Measurements from ENCODE around the gene PMVK. TPM values are rescaled to one million over a fixed set of nuclear protein-coding genes. Genes with fewer than 3 reads are reported as not detected.

The PMVK gene
- total and polyA plus RNA-seq, 10 of the 15 experiments (the other 5 are each of a cell fraction or from before 2014, with no cell fraction given): 6.0 to 121 (median 49.4) TPM

DNA sequence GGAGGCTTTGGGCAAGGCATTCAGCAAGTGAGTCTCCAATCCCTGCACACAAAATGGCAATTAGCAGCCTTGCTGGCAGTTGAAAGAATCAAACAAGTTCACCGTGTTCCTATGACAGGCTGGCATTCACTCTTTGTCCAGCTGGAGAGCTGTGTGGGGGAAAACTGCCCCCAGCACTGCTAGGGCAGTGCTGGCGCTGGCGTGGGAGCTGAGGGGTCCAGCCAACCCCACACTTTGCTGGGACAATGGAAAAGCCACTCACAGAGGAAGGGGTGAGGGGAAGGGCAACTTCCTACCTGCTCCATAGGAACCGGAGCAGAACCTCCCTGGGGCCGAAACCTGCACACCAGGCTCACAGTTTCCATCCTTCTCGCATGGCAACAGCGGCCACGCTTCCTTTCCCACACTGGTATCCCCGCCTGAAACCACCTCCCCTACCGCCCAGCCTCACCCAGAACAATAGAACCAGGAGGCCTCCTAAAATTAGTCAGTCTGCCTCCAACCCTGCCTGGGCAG lies 39.7 kb downstream of the PMVK start:
- in situ Hi-C loops (cut with MboI) (no loop called here), intact Hi-C loops (cut with micrococcal nuclease; ENCODE audit: unreplicated experiment) (no loop called here)
- CTCF ChIA-PET: interaction anchor here (1.0 to 1.4 kb wide), 5 partner anchors 13 to 337 kb away, joined by 3 to 6 read pairs (median 3); no protein-coding TSS in a partner anchor
- ATAC-seq (no peak), FAIRE-seq (no peak), DNase-seq (ENCODE audit: low read depth, low spot score) (no peak)
- no peaks in the 10 kb centered on the region for H3K4me1 ChIP-seq (ENCODE audit: control insufficient read depth, insufficient read depth, low read length)
- POLR2A ChIA-PET: no interaction called here
- H3K4me2 ChIP-seq (ENCODE audit: control insufficient read depth, insufficient read depth): no peak overlapping the region
- H3K27ac ChIP-seq (ENCODE audit: control insufficient read depth, insufficient read depth): no peak overlapping the region
- RAD21 ChIA-PET (ENCODE audit: unreplicated experiment): no interaction called here
- SMC1A ChIA-PET (ENCODE audit: uncharacterized antibody, unreplicated experiment): interaction anchor here (0.9 to 1.4 kb wide), 3 partner anchors 39 to 337 kb away, joined by 3 to 5 read pairs (median 3); partner anchors contain the start of gene PMVK
- no peaks in the 10 kb centered on the region for H3K27me3 ChIP-seq (replicated peaks in 1 of 2; ENCODE audit: control insufficient read depth in 2 of 2, insufficient read depth in 2 of 2, low read length in 1 of 2)
- H3K9ac ChIP-seq (ENCODE audit: control insufficient read depth, insufficient read depth, low read length): no peak overlapping the region
- 59% methylated on average over 10 of the region's 10 CpGs for WGBS (ENCODE audit: insufficient coverage, insufficient replicate concordance, low lambda C conversion rate, missing lambda C conversion rate)
- no peaks in the 10 kb centered on the region for H3K9me3 ChIP-seq (replicated peaks; ENCODE audit: control insufficient read depth, insufficient read depth, low read length)
- no TSS peak for BruUV-seq (replicated peaks)
- no peaks in the 10 kb centered on the region for H3K79me2 ChIP-seq (ENCODE audit: control insufficient read depth, insufficient read depth, low read length)
- no peaks in the 10 kb centered on the region for H3K36me3 ChIP-seq (ENCODE audit: control insufficient read depth in 2 of 2, insufficient read depth in 2 of 2, low read length in 1 of 2)
- H4K20me1 ChIP-seq (ENCODE audit: control insufficient read depth, insufficient read depth): no peaks in the 10 kb centered on the region
- TF ChIP-seq POLR2A (IDR thresholded peaks at IDR 0.05; ENCODE audit: low read depth, low read length): no peak
- TF ChIP-seq, protein P1, sequence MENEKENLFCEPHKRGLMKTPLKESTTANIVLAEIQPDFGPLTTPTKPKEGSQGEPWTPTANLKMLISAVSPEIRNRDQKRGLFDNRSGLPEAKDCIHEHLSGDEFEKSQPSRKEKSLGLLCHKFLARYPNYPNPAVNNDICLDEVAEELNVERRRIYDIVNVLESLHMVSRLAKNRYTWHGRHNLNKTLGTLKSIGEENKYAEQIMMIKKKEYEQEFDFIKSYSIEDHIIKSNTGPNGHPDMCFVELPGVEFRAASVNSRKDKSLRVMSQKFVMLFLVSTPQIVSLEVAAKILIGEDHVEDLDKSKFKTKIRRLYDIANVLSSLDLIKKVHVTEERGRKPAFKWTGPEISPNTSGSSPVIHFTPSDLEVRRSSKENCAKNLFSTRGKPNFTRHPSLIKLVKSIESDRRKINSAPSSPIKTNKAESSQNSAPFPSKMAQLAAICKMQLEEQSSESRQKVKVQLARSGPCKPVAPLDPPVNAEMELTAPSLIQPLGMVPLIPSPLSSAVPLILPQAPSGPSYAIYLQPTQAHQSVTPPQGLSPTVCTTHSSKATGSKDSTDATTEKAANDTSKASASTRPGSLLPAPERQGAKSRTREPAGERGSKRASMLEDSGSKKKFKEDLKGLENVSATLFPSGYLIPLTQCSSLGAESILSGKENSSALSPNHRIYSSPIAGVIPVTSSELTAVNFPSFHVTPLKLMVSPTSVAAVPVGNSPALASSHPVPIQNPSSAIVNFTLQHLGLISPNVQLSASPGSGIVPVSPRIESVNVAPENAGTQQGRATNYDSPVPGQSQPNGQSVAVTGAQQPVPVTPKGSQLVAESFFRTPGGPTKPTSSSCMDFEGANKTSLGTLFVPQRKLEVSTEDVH (IDR thresholded peaks at IDR 0.05; ENCODE audit: low read depth, partially characterized antibody): no peak
- TF ChIP-seq TARDBP (IDR thresholded peaks at IDR 0.05; ENCODE audit: borderline replicate concordance): no peak
- TF ChIP-seq BCL11A (IDR thresholded peaks at IDR 0.05; ENCODE audit: low read depth, low read length): no peak
- TF ChIP-seq STAT3 (IDR thresholded peaks at IDR 0.05; ENCODE audit: low read depth, low read length): no peak
- TF ChIP-seq YY1 (IDR thresholded peaks at IDR 0.05; ENCODE audit: low read depth, low read length): no peak
- no peak for TF ChIP-seq CEBPB (IDR thresholded peaks at IDR 0.05; ENCODE audit: borderline replicate concordance in 1 of 2, low read depth in 2 of 2, low read length in 2 of 2)
- no peak for TF ChIP-seq MTA3 (IDR thresholded peaks at IDR 0.05; ENCODE audit: borderline replicate concordance, low read length)
- no peak for TF ChIP-seq NFYB (IDR thresholded peaks at IDR 0.05; ENCODE audit: insufficient read depth, low read depth, low read length)
- TF ChIP-seq SMC3 (IDR thresholded peaks at IDR 0.05; ENCODE audit: borderline replicate concordance, low read length): no peak
- no peak for TF ChIP-seq PML (IDR thresholded peaks at IDR 0.05; ENCODE audit: low read length)
- no peak for TF ChIP-seq MLLT1 (IDR thresholded peaks at IDR 0.05)
- no peak for TF ChIP-seq FOXK2 (IDR thresholded peaks at IDR 0.05)
- TF ChIP-seq WRNIP1 (IDR thresholded peaks at IDR 0.05; ENCODE audit: borderline replicate concordance, low read depth, low read length): no peak
- no peak for TF ChIP-seq SREBF2 (IDR thresholded peaks at IDR 0.05; ENCODE audit: low read length)
- TF ChIP-seq PAX8 (IDR thresholded peaks at IDR 0.05): no peak
- TF ChIP-seq ZNF622 (IDR thresholded peaks at IDR 0.05): no peak
- no peak overlapping the region for H3K4me3 ChIP-seq
- H2AFZ ChIP-seq (ENCODE audit: control insufficient read depth, low read depth, low read length): no peak overlapping the region
